Measurements from ENCODE around the gene RNF187. TPM values are rescaled to one million over a fixed set of nuclear protein-coding genes. Genes with fewer than 3 reads are reported as not detected.

Gene RNF187
- total and polyA plus RNA-seq, 4 donors = 27.5 to 130 (median 37.2) TPM

- ATAC-seq (ENCODE audit: insufficient read depth, low FRiP score) = no peak
- TF ChIP-seq, protein P1, sequence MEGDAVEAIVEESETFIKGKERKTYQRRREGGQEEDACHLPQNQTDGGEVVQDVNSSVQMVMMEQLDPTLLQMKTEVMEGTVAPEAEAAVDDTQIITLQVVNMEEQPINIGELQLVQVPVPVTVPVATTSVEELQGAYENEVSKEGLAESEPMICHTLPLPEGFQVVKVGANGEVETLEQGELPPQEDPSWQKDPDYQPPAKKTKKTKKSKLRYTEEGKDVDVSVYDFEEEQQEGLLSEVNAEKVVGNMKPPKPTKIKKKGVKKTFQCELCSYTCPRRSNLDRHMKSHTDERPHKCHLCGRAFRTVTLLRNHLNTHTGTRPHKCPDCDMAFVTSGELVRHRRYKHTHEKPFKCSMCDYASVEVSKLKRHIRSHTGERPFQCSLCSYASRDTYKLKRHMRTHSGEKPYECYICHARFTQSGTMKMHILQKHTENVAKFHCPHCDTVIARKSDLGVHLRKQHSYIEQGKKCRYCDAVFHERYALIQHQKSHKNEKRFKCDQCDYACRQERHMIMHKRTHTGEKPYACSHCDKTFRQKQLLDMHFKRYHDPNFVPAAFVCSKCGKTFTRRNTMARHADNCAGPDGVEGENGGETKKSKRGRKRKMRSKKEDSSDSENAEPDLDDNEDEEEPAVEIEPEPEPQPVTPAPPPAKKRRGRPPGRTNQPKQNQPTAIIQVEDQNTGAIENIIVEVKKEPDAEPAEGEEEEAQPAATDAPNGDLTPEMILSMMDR (IDR thresholded peaks at IDR 0.05; ENCODE audit: control extremely low read depth, extremely low read depth) = no peak
- H3K27ac ChIP-seq (ENCODE audit: low read depth in 1 of 2, low read length in 1 of 2) = no peak overlapping the region
- no peak overlapping the region for H3K4me3 ChIP-seq
- H3K27me3 ChIP-seq (ENCODE audit: control insufficient read depth in 3 of 3, insufficient read depth in 3 of 3, low read length in 2 of 3) = peaks cover 0 to 12% (median 10%) of the 10 kb centered on the region in 3 donors
- H3K9ac ChIP-seq (ENCODE audit: insufficient read depth in 1 of 2, low read length in 2 of 2) = peak overlapping the region in 1 of 2 donors; percentile 1
- no peak for DNase-seq
- WGBS, 2 donors = 63 to 68% methylated on average over 6 of the region's 6 CpGs
- no peaks in the 10 kb centered on the region for H3K9me3 ChIP-seq (ENCODE audit: control insufficient read depth in 4 of 4, insufficient read depth in 3 of 4, low read length in 3 of 4)
- H3K4me1 ChIP-seq (ENCODE audit: control insufficient read depth in 5 of 5, insufficient read depth in 5 of 5, low read length in 5 of 5) = peaks cover 0 to 25% (median 5%) of the 10 kb centered on the region in 5 donors
- no peaks in the 10 kb centered on the region for H3K36me3 ChIP-seq (ENCODE audit: control insufficient read depth in 4 of 4, insufficient read depth in 4 of 4, low read length in 4 of 4)
Observed at GRCh38 chr1:228456252-228457016, 30.7 kb upstream of the RNF187 start.

DNA sequence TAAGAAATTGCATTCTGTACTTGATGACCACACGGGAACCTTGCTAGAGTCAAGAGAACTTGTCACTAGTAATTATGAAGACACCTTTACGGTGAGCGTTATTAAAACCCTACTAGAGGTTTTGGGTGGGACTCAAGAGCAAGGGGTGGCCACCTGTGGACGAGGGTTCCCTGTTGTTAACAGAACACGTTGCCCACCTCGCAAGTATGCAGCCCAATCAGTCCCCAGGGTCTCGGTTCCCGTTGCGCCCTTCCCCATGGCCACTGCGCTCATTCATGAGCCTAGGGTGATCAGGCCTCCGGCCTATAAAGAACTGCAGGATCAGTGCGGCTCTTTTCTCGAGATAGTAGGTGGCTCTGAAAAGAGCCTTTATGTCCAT, 30.2 kb upstream of the RNF187 start:
- no peak for ATAC-seq (ENCODE audit: insufficient read depth, low FRiP score)

GRCh38 chr1:228457396-228458176, 29.6 kb upstream of the RNF187 start:
- 0 to 2% methylated on average over 74 of the region's 74 CpGs for WGBS, 2 donors
- H3K27ac ChIP-seq (ENCODE audit: low read depth in 1 of 2, low read length in 1 of 2) = peak overlapping the region; percentile 84 to 87
- H3K4me3 ChIP-seq = no peak overlapping the region
- DNase-seq (peak; percentile 95 to 99 (median 98)), ATAC-seq (ENCODE audit: insufficient read depth, low FRiP score) (peak; percentile 95)
- peaks cover 6 to 23% (median 20%) of the 10 kb centered on the region in 3 donors for H3K27me3 ChIP-seq (ENCODE audit: control insufficient read depth in 3 of 3, insufficient read depth in 3 of 3, low read length in 2 of 3)
- H3K36me3 ChIP-seq (ENCODE audit: control insufficient read depth in 4 of 4, insufficient read depth in 4 of 4, low read length in 4 of 4) = no peaks in the 10 kb centered on the region
- TF ChIP-seq, protein P1 (IDR thresholded peaks at IDR 0.05; ENCODE audit: control extremely low read depth, extremely low read depth) = no peak
- H3K9ac ChIP-seq (ENCODE audit: insufficient read depth in 1 of 2, low read length in 2 of 2) = peak overlapping the region; percentile 1 to 16
- H3K9me3 ChIP-seq (ENCODE audit: control insufficient read depth in 4 of 4, insufficient read depth in 3 of 4, low read length in 3 of 4) = no peaks in the 10 kb centered on the region
- peaks cover 0 to 25% (median 5%) of the 10 kb centered on the region in 5 donors for H3K4me1 ChIP-seq (ENCODE audit: control insufficient read depth in 5 of 5, insufficient read depth in 5 of 5, low read length in 5 of 5)

More for the DNA sequence above, 30.2 kb upstream of the RNF187 start:
- H3K27ac ChIP-seq (ENCODE audit: low read depth in 1 of 2, low read length in 1 of 2) = peak overlapping the region; percentile 66 to 84
- H3K9ac ChIP-seq (ENCODE audit: insufficient read depth in 1 of 2, low read length in 2 of 2) = peak overlapping the region in 1 of 2 donors; percentile 1
- DNase-seq = no peak
- TF ChIP-seq, protein P1 (IDR thresholded peaks at IDR 0.05; ENCODE audit: control extremely low read depth, extremely low read depth) = no peak
- H3K4me3 ChIP-seq = no peak overlapping the region
- peaks cover 0 to 25% (median 5%) of the 10 kb centered on the region in 5 donors for H3K4me1 ChIP-seq (ENCODE audit: control insufficient read depth in 5 of 5, insufficient read depth in 5 of 5, low read length in 5 of 5)
- WGBS, 2 donors = 11 to 12% methylated on average over 13 of the region's 13 CpGs
- H3K27me3 ChIP-seq (ENCODE audit: control insufficient read depth in 3 of 3, insufficient read depth in 3 of 3, low read length in 2 of 3) = peaks cover 5 to 17% (median 16%) of the 10 kb centered on the region in 3 donors
- no peaks in the 10 kb centered on the region for H3K9me3 ChIP-seq (ENCODE audit: control insufficient read depth in 4 of 4, insufficient read depth in 3 of 4, low read length in 3 of 4)
- H3K36me3 ChIP-seq (ENCODE audit: control insufficient read depth in 4 of 4, insufficient read depth in 4 of 4, low read length in 4 of 4) = no peaks in the 10 kb centered on the region
